Trophoblast cell (in vitro differentiated cells and primary cell): ENCODE data around the gene TMEM47.
A peak's percentile ranks its signal among the peaks of the same experiment; 100 is the strongest.

Experiments
- DNase-seq, 2 donors: peaks; one replicate each; pipeline ENCODE4 v3.0.0-alpha.2; 2016
- H2AFZ ChIP-seq: 2 replicates; pipeline ENCODE4 v1.6.1; 2013; ENCODE audit warnings: low read length, moderate library complexity, mild to moderate bottlenecking; ENCODE audit not compliant: insufficient read depth, poor library complexity
- H2AK5ac ChIP-seq: 2 replicates; pipeline ENCODE4 v1.6.1; 2013; ENCODE audit warnings: mild to moderate bottlenecking, low read length
- H2BK120ac ChIP-seq: 2 replicates; pipeline ENCODE4 v1.6.1; 2013; ENCODE audit warnings: low read length, mild to moderate bottlenecking, moderate library complexity; ENCODE audit not compliant: insufficient read depth, poor library complexity
- H2BK12ac ChIP-seq: 2 replicates; pipeline ENCODE4 v1.6.1; 2013; ENCODE audit warnings: mild to moderate bottlenecking, low read length, moderate library complexity
- H2BK5ac ChIP-seq: 2 replicates; pipeline ENCODE4 v1.6.1; 2013; ENCODE audit warnings: low read length, low read depth, moderate library complexity, mild to moderate bottlenecking; ENCODE audit not compliant: poor library complexity
- H3K14ac ChIP-seq: 2 replicates; pipeline ENCODE4 v1.6.1; 2013; ENCODE audit warnings: mild to moderate bottlenecking, low read length
- H3K18ac ChIP-seq: 2 replicates; pipeline ENCODE4 v1.6.1; 2013; ENCODE audit warnings: mild to moderate bottlenecking, low read length
- H3K23ac ChIP-seq: 2 replicates; pipeline ENCODE4 v1.6.1; 2013; ENCODE audit warnings: low read length
- H3K27ac ChIP-seq: 2 replicates; pipeline ENCODE4 v1.5.1; 2013; ENCODE audit warnings: low read depth, mild to moderate bottlenecking, inconsistent platforms, low read length, moderate library complexity
- H3K27me3 ChIP-seq: 2 replicates; pipeline ENCODE4 v1.6.1; 2013; ENCODE audit warnings: inconsistent platforms, mild to moderate bottlenecking, low read length, moderate library complexity; ENCODE audit not compliant: insufficient read depth
- H3K36me3 ChIP-seq, 2 experiments: 1 replicate in 1 of 2; 2 replicates in 1 of 2; pipeline ENCODE4 v1.6.1; 2013; ENCODE audit warnings: low read length in 2 of 2, mild to moderate bottlenecking in 2 of 2, moderate library complexity in 1 of 2; ENCODE audit not compliant: insufficient read depth in 2 of 2, control insufficient read depth in 1 of 2
- H3K4ac ChIP-seq: 2 replicates; pipeline ENCODE4 v1.6.1; 2013; ENCODE audit warnings: low read depth, mild to moderate bottlenecking, low read length, moderate library complexity
- H3K4me1 ChIP-seq, 2 experiments: 1 replicate in 1 of 2; 2 replicates in 1 of 2; pipeline ENCODE4 v1.6.1; 2013; ENCODE audit warnings: low read length in 2 of 2, mild to moderate bottlenecking in 2 of 2, moderate library complexity in 1 of 2; ENCODE audit not compliant: insufficient read depth in 2 of 2, control insufficient read depth in 1 of 2
- H3K4me2 ChIP-seq: 2 replicates; pipeline ENCODE4 v1.6.1; 2013; ENCODE audit warnings: inconsistent platforms, mild to moderate bottlenecking, low read length, moderate library complexity
- H3K4me3 ChIP-seq: 2 replicates; pipeline ENCODE4 v1.5.1; 2013; ENCODE audit warnings: mild to moderate bottlenecking, low read depth, low read length, inconsistent platforms
- H3K79me1 ChIP-seq: one replicate; pipeline ENCODE4 v1.6.1; 2013; ENCODE audit warnings: low read length
- H3K79me2 ChIP-seq: 2 replicates; pipeline ENCODE4 v1.6.1; 2013; ENCODE audit warnings: low read length, mild to moderate bottlenecking; ENCODE audit not compliant: control insufficient read depth, insufficient read depth, poor library complexity
- H3K9ac ChIP-seq: 2 replicates; pipeline ENCODE4 v1.6.1; 2013; ENCODE audit warnings: mild to moderate bottlenecking, low read length
- H3K9me3 ChIP-seq: 2 replicates; pipeline ENCODE4 v1.6.1; 2013; ENCODE audit warnings: low read depth, mild to moderate bottlenecking, control low read depth, inconsistent platforms, low read length; ENCODE audit not compliant: insufficient read depth
- H4K12ac ChIP-seq: 2 replicates; pipeline ENCODE4 v1.6.1; 2013; ENCODE audit warnings: low read depth, mild to moderate bottlenecking, low read length, moderate library complexity
- H4K8ac ChIP-seq: 2 replicates; pipeline ENCODE4 v1.6.1; 2013; ENCODE audit warnings: low read depth, mild to moderate bottlenecking, low read length, moderate library complexity
- H4K91ac ChIP-seq: one replicate; pipeline ENCODE4 v1.6.1; 2013; ENCODE audit warnings: low read depth, mild to moderate bottlenecking, low read length, moderate library complexity
- WGBS: extraction: QIAGEN DNeasy Blood & Tissue Kit; methylation state at CpG from one replicate; pipeline ENCODE4 v1.1.7; 2013; ENCODE audit warnings: missing lambda C conversion rate; ENCODE audit not compliant: insufficient read length, insufficient coverage; ENCODE audit errors: extremely low coverage; 5-methylcytosine and 5-hydroxymethylcytosine counted together

Gene TMEM47

GRCh38 chrX:34619920-34620319 is 37.2 kb downstream of the TMEM47 start:
- no peak overlapping the region for H3K4me2 ChIP-seq
- no peak overlapping the region for H3K14ac ChIP-seq
- no peak overlapping the region for H2AK5ac ChIP-seq
- no peak overlapping the region for H2BK5ac ChIP-seq
- no peaks in the 10 kb centered on the region for H3K79me1 ChIP-seq
- H3K23ac ChIP-seq = no peak overlapping the region
- no peak overlapping the region for H2BK120ac ChIP-seq
- H3K4ac ChIP-seq = no peak overlapping the region
- no peaks in the 10 kb centered on the region for H3K4me1 ChIP-seq
- H3K4me3 ChIP-seq = no peak overlapping the region
- DNase-seq = no peak
- no peak overlapping the region for H3K9ac ChIP-seq
- no peaks in the 10 kb centered on the region for H3K79me2 ChIP-seq
- no peaks in the 10 kb centered on the region for H3K36me3 ChIP-seq
- H2AFZ ChIP-seq = no peak overlapping the region
- H4K91ac ChIP-seq = no peak overlapping the region
- H3K27me3 ChIP-seq = no peaks in the 10 kb centered on the region
- H4K12ac ChIP-seq = no peak overlapping the region
- no peaks in the 10 kb centered on the region for H3K9me3 ChIP-seq
- no peak overlapping the region for H2BK12ac ChIP-seq
- H3K27ac ChIP-seq = no peak overlapping the region
- WGBS = no CpG with 5 or more reads among the region's 2 CpGs
- H4K8ac ChIP-seq = no peak overlapping the region
- no peak overlapping the region for H3K18ac ChIP-seq

- WGBS = no CpG with 5 or more reads among the region's 4 CpGs
These were observed 45.0 kb downstream of the TMEM47 start for GRCh38 chrX:34612036-34612435.

GRCh38 chrX:34598362-34598761 is 58.7 kb downstream of the TMEM47 start:
- H2AK5ac ChIP-seq = no peak overlapping the region
- no CpG with 5 or more reads among the region's 1 CpG for WGBS
- no peak overlapping the region for H4K91ac ChIP-seq
- H4K12ac ChIP-seq = no peak overlapping the region
- no peak overlapping the region for H2BK5ac ChIP-seq
- H3K79me1 ChIP-seq = no peaks in the 10 kb centered on the region
- H3K4me2 ChIP-seq = no peak overlapping the region
- H3K4ac ChIP-seq = no peak overlapping the region
- H3K9me3 ChIP-seq = no peaks in the 10 kb centered on the region
- no peak overlapping the region for H2BK120ac ChIP-seq
- no peak overlapping the region for H3K18ac ChIP-seq
- no peaks in the 10 kb centered on the region for H3K27me3 ChIP-seq
- H2BK12ac ChIP-seq = no peak overlapping the region
- no peak overlapping the region for H3K23ac ChIP-seq
- H3K4me1 ChIP-seq = no peaks in the 10 kb centered on the region
- H3K4me3 ChIP-seq = no peak overlapping the region
- DNase-seq = no peak
- H2AFZ ChIP-seq = no peak overlapping the region
- H3K79me2 ChIP-seq = no peaks in the 10 kb centered on the region
- no peak overlapping the region for H3K9ac ChIP-seq
- no peak overlapping the region for H3K27ac ChIP-seq
- H3K36me3 ChIP-seq = no peaks in the 10 kb centered on the region
- no peak overlapping the region for H3K14ac ChIP-seq
- no peak overlapping the region for H4K8ac ChIP-seq

More at GRCh38 chrX:34612036-34612435, 45.0 kb downstream of the TMEM47 start:
- Histone ChIP-seq H3K23ac (no peak overlapping the region), H2BK5ac (no peak overlapping the region), H4K12ac (no peak overlapping the region), H3K18ac (no peak overlapping the region), H3K27ac (no peak overlapping the region), H3K9ac (no peak overlapping the region), H3K14ac (no peak overlapping the region), H2AFZ (no peak overlapping the region), H4K91ac (no peak overlapping the region), H4K8ac (no peak overlapping the region), H2BK12ac (no peak overlapping the region), H3K79me2 (no peaks in the 10 kb centered on the region), H3K79me1 (no peaks in the 10 kb centered on the region), H2AK5ac (no peak overlapping the region), H3K4me2 (no peak overlapping the region), H2BK120ac (no peak overlapping the region), H3K9me3 (no peaks in the 10 kb centered on the region), H3K36me3 (no peaks in the 10 kb centered on the region), H3K4ac (no peak overlapping the region), H3K4me1 (no peaks in the 10 kb centered on the region), H3K27me3 (no peaks in the 10 kb centered on the region), H3K4me3 (no peak overlapping the region)
- no peak for DNase-seq

- Histone ChIP-seq H3K18ac (no peak overlapping the region), H2BK120ac (no peak overlapping the region), H2BK5ac (no peak overlapping the region), H3K14ac (no peak overlapping the region), H3K27ac (no peak overlapping the region), H2AK5ac (no peak overlapping the region), H3K4me3 (no peak overlapping the region), H3K79me1 (no peaks in the 10 kb centered on the region), H3K4ac (no peak overlapping the region), H3K4me2 (no peak overlapping the region), H3K4me1 (no peaks in the 10 kb centered on the region), H2AFZ (no peak overlapping the region), H3K79me2 (no peaks in the 10 kb centered on the region), H3K9ac (no peak overlapping the region), H4K91ac (no peak overlapping the region), H3K23ac (no peak overlapping the region), H3K36me3 (no peaks in the 10 kb centered on the region), H2BK12ac (no peak overlapping the region), H4K12ac (no peak overlapping the region), H4K8ac (no peak overlapping the region), H3K27me3 (no peaks in the 10 kb centered on the region), H3K9me3 (no peaks in the 10 kb centered on the region)
- DNase-seq = peak in 1 of 2 donors; percentile 2
- WGBS = 100% methylated on average over 1 of the region's 3 CpGs
These were observed 70.1 kb downstream of the TMEM47 start for GRCh38 chrX:34586936-34587335.
